A549 (cell line): ENCODE results near the gene FAM110D. TPM values are rescaled to one million over a fixed set of nuclear protein-coding genes. Genes with fewer than 3 reads are reported as not detected.
A peak's percentile ranks its signal among the peaks of the same experiment; 100 is the strongest.

Experiments used
- ATAC-seq, 2 experiments: fragments of 200-7000 bp in 1 of 2; fragments of >200 bp in 1 of 2; cut with Nextera tagmentation in 1 of 2; cut with Tn5 transposase in 1 of 2; 3 replicates each; pipeline versions ENCODE4 v1.8.0 to v1.9.1; 2018 to 2020; ENCODE audit warnings: mild to moderate bottlenecking in 1 of 2, moderate library complexity in 1 of 2
- CTCF ChIA-PET: fragments of 300-600 bp; sonication (Branson Sonifier 250); formaldehyde crosslinking; extraction: SDS; loops from one replicate; lab custom pipeline; 2021; ENCODE audit warnings: antibody characterized with exemption, inconsistent platforms; lab: Yijun Ruan, JAX
- POLR2A ChIA-PET: fragments of 350-600 bp; formaldehyde crosslinking; extraction: SDS; loops from one replicate; lab custom pipeline; 2021; ENCODE audit warnings: antibody characterized with exemption, inconsistent platforms; lab: Yijun Ruan, JAX
- DNase-seq, 2 experiments: peaks; one replicate each; pipeline versions ENCODE4 v3.0.0 to v3.0.0-alpha.2; 2011 to 2016; ENCODE audit warnings: low read depth in 1 of 2, low spot score in 1 of 2
- FAIRE-seq: peaks from 2 replicates; lab custom pipeline; 2011; peaks lifted over from hg19 to GRCh38; lab: Jason Lieb, UNC
- H3K27ac ChIP-seq, 2 experiments: fragments of >200 bp; sonication (Bioruptor Twin); formaldehyde crosslinking; 3 replicates each; pipeline ENCODE4 v1.5.1; 2016 to 2017
- H3K4me1 ChIP-seq: fragments of >200 bp; sonication (Bioruptor Twin); formaldehyde crosslinking; 3 replicates; pipeline ENCODE4 v1.6.1; 2016
- H3K4me2 ChIP-seq: fragments of >200 bp; sonication (Bioruptor Twin); formaldehyde crosslinking; 3 replicates; pipeline ENCODE4 v1.6.1; 2016
- H3K4me3 ChIP-seq: fragments of >200 bp; sonication (Bioruptor Twin); formaldehyde crosslinking; 3 replicates; pipeline ENCODE4 v1.5.1; 2016
- H3K9me3 ChIP-seq: fragments of >200 bp; sonication (Bioruptor Twin); formaldehyde crosslinking; 3 replicates; pipeline ENCODE4 v1.6.1; 2016
- BCL3 ChIP-seq: fragments of >200 bp; sonication (Bioruptor Twin); formaldehyde crosslinking; IDR thresholded peaks from 3 replicates; pipeline ENCODE4 v1.6.1; 2016
- FOSL2 ChIP-seq, 2 experiments: fragments of 450-650 bp in 1 of 2; fragments of >200 bp in 1 of 2; sonication (Bioruptor Twin) in 1 of 2; formaldehyde crosslinking; IDR thresholded peaks; 2 replicates each; pipeline versions ENCODE4 v1.5.0 to v1.6.1; 2016 to 2020; ENCODE audit warnings: mild to moderate bottlenecking in 1 of 2, moderate library complexity in 1 of 2
- GATA3 ChIP-seq: IDR thresholded peaks from 2 replicates; pipeline ENCODE4 v1.6.1; 2012; ENCODE audit warnings: borderline replicate concordance
- HDAC2 ChIP-seq: fragments of 200-600 bp; sonication (generic); IDR thresholded peaks from 2 replicates; pipeline ENCODE4 v1.6.1; 2016
- HMGXB4 ChIP-seq: fragments of 250-450 bp; sonication (Bioruptor Pico); IDR thresholded peaks from 2 replicates; pipeline ENCODE4 v1.5.0; 2021; ENCODE audit warnings: mild to moderate bottlenecking, moderate library complexity, borderline replicate concordance
- HOXB13 ChIP-seq: fragments of 250-450 bp; sonication (Bioruptor Pico); IDR thresholded peaks from 2 replicates; pipeline ENCODE4 v1.5.0; 2020; ENCODE audit warnings: low read depth, mild to moderate bottlenecking, moderate library complexity
- JUN ChIP-seq, 2 experiments: fragments of >200 bp; sonication (Bioruptor Twin); formaldehyde crosslinking; IDR thresholded peaks; 2 replicates in 1 of 2; 3 replicates in 1 of 2; pipeline ENCODE4 v1.6.1; 2016 to 2017
- JUNB ChIP-seq: fragments of >200 bp; sonication (Bioruptor Twin); formaldehyde crosslinking; IDR thresholded peaks from 2 replicates; pipeline ENCODE4 v1.6.1; 2016
- KDM1A ChIP-seq: fragments of 200-600 bp; sonication (generic); IDR thresholded peaks from 2 replicates; pipeline ENCODE4 v1.6.1; 2016; ENCODE audit warnings: low read depth, mild to moderate bottlenecking
- MAX ChIP-seq: IDR thresholded peaks from 2 replicates; pipeline ENCODE4 v1.6.1; 2012
- MAZ ChIP-seq: fragments of 150-350 bp; IDR thresholded peaks from 2 replicates; pipeline ENCODE4 v1.6.1; 2014; ENCODE audit warnings: antibody characterized with exemption, low read depth, low read length, borderline replicate concordance
- MYC ChIP-seq: IDR thresholded peaks from 2 replicates; pipeline ENCODE4 v1.6.1; 2012; ENCODE audit warnings: mild to moderate bottlenecking, inconsistent platforms, low read length, improper control_type of control experiment, borderline replicate concordance
- NFE2L2 ChIP-seq: fragments of 150-350 bp; conservative IDR thresholded peaks from 2 replicates; pipeline ENCODE4 v1.6.1; 2014; ENCODE audit warnings: low read length
- PHF8 ChIP-seq: fragments of 200-600 bp; sonication (generic); IDR thresholded peaks from 2 replicates; pipeline ENCODE4 v1.6.1; 2016; ENCODE audit warnings: low read depth, mild to moderate bottlenecking, antibody characterized with exemption, moderate library complexity, borderline replicate concordance
- POLR2A ChIP-seq: IDR thresholded peaks from 2 replicates; pipeline ENCODE4 v1.6.1; 2012; ENCODE audit warnings: mild to moderate bottlenecking, low read length
- POLR2AphosphoS2 ChIP-seq: conservative IDR thresholded peaks from 2 replicates; pipeline ENCODE4 v1.6.1; 2012; ENCODE audit warnings: low read length, improper control_type of control experiment, inconsistent platforms
- RAD21 ChIP-seq, 2 experiments: fragments of >200 bp in 1 of 2; sonication (Bioruptor Twin) in 1 of 2; formaldehyde crosslinking in 1 of 2; IDR thresholded peaks in 1 of 2; conservative IDR thresholded peaks in 1 of 2; 2 replicates in 1 of 2; 3 replicates in 1 of 2; pipeline ENCODE4 v1.6.1; 2012 to 2018; ENCODE audit warnings: inconsistent platforms in 1 of 2
- RFX5 ChIP-seq: fragments of 450-650 bp; IDR thresholded peaks from 2 replicates; pipeline ENCODE4 v1.7.1; 2014; ENCODE audit warnings: antibody characterized with exemption, mild to moderate bottlenecking, moderate library complexity
- SMC3 ChIP-seq: fragments of >200 bp; sonication (Bioruptor Twin); formaldehyde crosslinking; IDR thresholded peaks from 3 replicates; pipeline ENCODE4 v1.6.1; 2018; ENCODE audit warnings: inconsistent platforms
- WGBS: methylation state at CpG from one replicate; pipeline ENCODE4 v1.1.6; 2017; ENCODE audit errors: missing lambda C conversion rate; 5-methylcytosine and 5-hydroxymethylcytosine counted together
- polyA plus RNA-seq, 4 experiments: library from polyadenylated mRNA; depleted of rRNA in 3 of 4; stranded (reverse); fragments of >200 nt; fragmentation: RNase III in 1 of 4; extraction: RNeasy Plus Mini Kit Qiagen cat#74134 plus additional on column Dnase treatment in 1 of 4; gene quantifications; 2 replicates in 3 of 4; 3 replicates in 1 of 4; pipeline ENCODE4 v1.2.3, GENCODE V29; 2011 to 2017
- TF ChIP-seq, protein P1 (sequence below): fragments of 450-650 bp; IDR thresholded peaks from 2 replicates; pipeline ENCODE4 v1.6.1; 2014; ENCODE audit warnings: antibody characterized with exemption
- TF ChIP-seq, protein P2 (sequence below): fragments of >200 bp; sonication (Bioruptor Twin); formaldehyde crosslinking; IDR thresholded peaks from 3 replicates; pipeline ENCODE4 v1.5.1; 2016

The FAM110D gene
- polyA plus RNA-seq, 2 of the 4 experiments (the other 2 are of a cell fraction), result 0.04 TPM

GRCh38 chr1:26169198-26169554 is 10.3 kb downstream of the FAM110D start:
- DNase-seq (no peak), FAIRE-seq (no peak), ATAC-seq (no peak)
- CTCF ChIA-PET, result interaction anchor here (0.6 to 3.7 kb wide), 34 partner anchors 8 to 271 kb away, joined by 3 to 33 read pairs (median 4); partner anchors contain the start of genes CATSPER4, CEP85, CNKSR1 and DHDDS
- no peak for TF ChIP-seq POLR2AphosphoS2
- H3K4me2 ChIP-seq, result peak overlapping the region; percentile 87
- H3K27ac ChIP-seq, result peak overlapping the region; percentile 90 to 99; a peak in 5 of 6 replicates
- WGBS, result 72% methylated on average over 4 of the region's 4 CpGs
- H3K4me3 ChIP-seq, result peak overlapping the region; percentile 95; the same call in 2 of the 3 replicates
- POLR2A ChIA-PET, result interaction anchor here (0.5 to 1.6 kb wide), 3 partner anchors 58 to 264 kb away, joined by 6 to 15 read pairs (median 8); partner anchors contain the start of genes CEP85 and PDIK1L
- H3K9me3 ChIP-seq, result no peaks in the 10 kb centered on the region
- peaks cover 10% of the 10 kb centered on the region; the same call in 2 of the 3 replicates for H3K4me1 ChIP-seq

GRCh38 chr1:26169669-26170471 is 11.0 kb downstream of the FAM110D start, which contains the start of gene ZNF593:
Gene ZNF593, plus strand, starts transcription at chr1:26169908. Its CDS starts 76 bp downstream, at chr1:26169984.
- Histone ChIP-seq H3K4me1 (peaks cover 7% of the 10 kb centered on the region; the same call in 2 of the 3 replicates), H3K4me2 (peak within 1 kb of the TSS; percentile 87), H3K4me3 (peak within 1 kb of the TSS; percentile 95), H3K27ac (peak within 1 kb of the TSS; percentile 90 to 99), H3K9me3 (no peaks in the 10 kb centered on the region)
- peak; percentile 85 to 91 for DNase-seq
- ATAC-seq, result peak; percentile 91 to 96
- POLR2A ChIA-PET, result interaction anchor here (0.9 to 1.6 kb wide), 3 partner anchors 58 to 262 kb away, joined by 3 to 15 read pairs (median 6); partner anchors contain the start of genes CEP85, DHDDS and PDIK1L
- no peak for FAIRE-seq
- WGBS, result 4% methylated on average over 10 of the region's 76 CpGs
- TF ChIP-seq NFE2L2 (no peak), GATA3 (0 out of 2 replicates have a peak, but pooled peaks have one; percentile 28), JUNB (no peak), RFX5 (0 out of 2 replicates have a peak, but pooled peaks have one; percentile 43), KDM1A (no peak), PHF8 (peak; percentile 64; the same call in 1 of the 2 replicates), MAZ (0 out of 2 replicates have a peak, but pooled peaks have one; percentile 26), BCL3 (peak; percentile 56; the same call in 1 of the 3 replicates), RAD21 (conservative IDR thresholded peaks at IDR 0.05 in 1 of 2, IDR thresholded peaks at IDR 0.05 in 1 of 2) (peak; percentile 17 to 48; a peak in 4 of 5 replicates), HOXB13 (no peak), HMGXB4 (no peak), SMC3 (peak; percentile 68), MYC (peak; percentile 74; the same call in 1 of the 2 replicates), HDAC2 (no peak), FOSL2 (IDR thresholded peaks at IDR 0.05) (no peak), FOSL2 (CRISPR knock-in tag; IDR thresholded peaks at IDR 0.05) (peak; percentile 90), MAX (peak; percentile 93), JUN (IDR thresholded peaks at IDR 0.05) (peak in 1 of 2 experiments; percentile 75; a peak in 2 of 5 replicates), POLR2A (peak; percentile 81)
- TF ChIP-seq, protein P1, sequence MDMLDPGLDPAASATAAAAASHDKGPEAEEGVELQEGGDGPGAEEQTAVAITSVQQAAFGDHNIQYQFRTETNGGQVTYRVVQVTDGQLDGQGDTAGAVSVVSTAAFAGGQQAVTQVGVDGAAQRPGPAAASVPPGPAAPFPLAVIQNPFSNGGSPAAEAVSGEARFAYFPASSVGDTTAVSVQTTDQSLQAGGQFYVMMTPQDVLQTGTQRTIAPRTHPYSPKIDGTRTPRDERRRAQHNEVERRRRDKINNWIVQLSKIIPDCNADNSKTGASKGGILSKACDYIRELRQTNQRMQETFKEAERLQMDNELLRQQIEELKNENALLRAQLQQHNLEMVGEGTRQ, result peak; percentile 38; the same call in 1 of the 2 replicates
- TF ChIP-seq, protein P2, sequence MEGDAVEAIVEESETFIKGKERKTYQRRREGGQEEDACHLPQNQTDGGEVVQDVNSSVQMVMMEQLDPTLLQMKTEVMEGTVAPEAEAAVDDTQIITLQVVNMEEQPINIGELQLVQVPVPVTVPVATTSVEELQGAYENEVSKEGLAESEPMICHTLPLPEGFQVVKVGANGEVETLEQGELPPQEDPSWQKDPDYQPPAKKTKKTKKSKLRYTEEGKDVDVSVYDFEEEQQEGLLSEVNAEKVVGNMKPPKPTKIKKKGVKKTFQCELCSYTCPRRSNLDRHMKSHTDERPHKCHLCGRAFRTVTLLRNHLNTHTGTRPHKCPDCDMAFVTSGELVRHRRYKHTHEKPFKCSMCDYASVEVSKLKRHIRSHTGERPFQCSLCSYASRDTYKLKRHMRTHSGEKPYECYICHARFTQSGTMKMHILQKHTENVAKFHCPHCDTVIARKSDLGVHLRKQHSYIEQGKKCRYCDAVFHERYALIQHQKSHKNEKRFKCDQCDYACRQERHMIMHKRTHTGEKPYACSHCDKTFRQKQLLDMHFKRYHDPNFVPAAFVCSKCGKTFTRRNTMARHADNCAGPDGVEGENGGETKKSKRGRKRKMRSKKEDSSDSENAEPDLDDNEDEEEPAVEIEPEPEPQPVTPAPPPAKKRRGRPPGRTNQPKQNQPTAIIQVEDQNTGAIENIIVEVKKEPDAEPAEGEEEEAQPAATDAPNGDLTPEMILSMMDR, result peak; percentile 77
- CTCF ChIA-PET, result interaction anchor here (0.6 to 3.7 kb wide), 39 partner anchors 8 to 1803 kb away, joined by 3 to 33 read pairs (median 3); partner anchors contain the start of genes CATSPER4, CEP85, CNKSR1 and DHDDS
